Measurements from ENCODE around the gene JAML. TPM values are rescaled to one million over a fixed set of nuclear protein-coding genes. Genes with fewer than 3 reads are reported as not detected.

Gene JAML
- total and polyA plus RNA-seq, 8 donors = 3.7 to 47.2 (median 7.1) TPM

- DNase-seq (no peak), ATAC-seq (no peak)
- Histone ChIP-seq H3K36me3 (peaks cover 0 to 21% of the 10 kb centered on the region in 2 donors), H3K27me3 (no peaks in the 10 kb centered on the region), H3K27ac (peak overlapping the region in 1 of 2 donors; percentile 87), H3K9me3 (no peaks in the 10 kb centered on the region), H3K4me3 (no peak overlapping the region), H3K4me1 (peaks cover 5 to 67% of the 10 kb centered on the region in 2 donors)
- intact Hi-C loops (cut with DNase I) = no loop called here
- TF ChIP-seq, protein P1, sequence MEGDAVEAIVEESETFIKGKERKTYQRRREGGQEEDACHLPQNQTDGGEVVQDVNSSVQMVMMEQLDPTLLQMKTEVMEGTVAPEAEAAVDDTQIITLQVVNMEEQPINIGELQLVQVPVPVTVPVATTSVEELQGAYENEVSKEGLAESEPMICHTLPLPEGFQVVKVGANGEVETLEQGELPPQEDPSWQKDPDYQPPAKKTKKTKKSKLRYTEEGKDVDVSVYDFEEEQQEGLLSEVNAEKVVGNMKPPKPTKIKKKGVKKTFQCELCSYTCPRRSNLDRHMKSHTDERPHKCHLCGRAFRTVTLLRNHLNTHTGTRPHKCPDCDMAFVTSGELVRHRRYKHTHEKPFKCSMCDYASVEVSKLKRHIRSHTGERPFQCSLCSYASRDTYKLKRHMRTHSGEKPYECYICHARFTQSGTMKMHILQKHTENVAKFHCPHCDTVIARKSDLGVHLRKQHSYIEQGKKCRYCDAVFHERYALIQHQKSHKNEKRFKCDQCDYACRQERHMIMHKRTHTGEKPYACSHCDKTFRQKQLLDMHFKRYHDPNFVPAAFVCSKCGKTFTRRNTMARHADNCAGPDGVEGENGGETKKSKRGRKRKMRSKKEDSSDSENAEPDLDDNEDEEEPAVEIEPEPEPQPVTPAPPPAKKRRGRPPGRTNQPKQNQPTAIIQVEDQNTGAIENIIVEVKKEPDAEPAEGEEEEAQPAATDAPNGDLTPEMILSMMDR (IDR thresholded peaks at IDR 0.05) = no peak
These were observed 5.3 kb upstream of the JAML start for GRCh38 chr11:118230088-118230487.

DNA sequence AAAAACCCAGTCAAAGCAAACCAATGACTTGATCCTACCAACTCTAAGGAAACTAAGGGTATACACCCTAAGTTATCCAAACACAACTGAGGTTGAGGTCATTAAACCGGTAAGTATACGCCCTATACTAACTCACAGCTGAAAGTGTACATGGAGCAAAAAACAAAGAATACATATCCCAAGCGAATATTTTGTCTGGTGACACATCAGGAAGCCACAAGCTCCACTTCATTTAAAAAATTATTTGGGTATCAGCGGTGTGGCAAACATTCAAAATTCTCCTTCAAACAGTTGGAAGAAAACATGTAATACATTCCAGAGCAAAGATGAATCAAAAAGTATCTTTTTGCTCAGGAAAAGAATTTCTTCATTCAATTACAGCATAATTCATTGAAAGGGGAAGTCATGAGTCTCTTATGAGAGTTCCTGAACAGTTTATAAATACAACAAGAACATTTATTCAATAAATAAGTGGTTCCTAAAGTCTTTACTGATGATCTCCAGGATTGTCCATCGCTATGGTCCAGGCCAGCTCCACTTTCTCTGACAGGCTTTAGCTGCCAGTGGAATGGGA lies 4.5 kb upstream of the JAML start:
- peaks cover 5 to 68% of the 10 kb centered on the region in 2 donors for H3K4me1 ChIP-seq
- no peak for DNase-seq

DNA sequence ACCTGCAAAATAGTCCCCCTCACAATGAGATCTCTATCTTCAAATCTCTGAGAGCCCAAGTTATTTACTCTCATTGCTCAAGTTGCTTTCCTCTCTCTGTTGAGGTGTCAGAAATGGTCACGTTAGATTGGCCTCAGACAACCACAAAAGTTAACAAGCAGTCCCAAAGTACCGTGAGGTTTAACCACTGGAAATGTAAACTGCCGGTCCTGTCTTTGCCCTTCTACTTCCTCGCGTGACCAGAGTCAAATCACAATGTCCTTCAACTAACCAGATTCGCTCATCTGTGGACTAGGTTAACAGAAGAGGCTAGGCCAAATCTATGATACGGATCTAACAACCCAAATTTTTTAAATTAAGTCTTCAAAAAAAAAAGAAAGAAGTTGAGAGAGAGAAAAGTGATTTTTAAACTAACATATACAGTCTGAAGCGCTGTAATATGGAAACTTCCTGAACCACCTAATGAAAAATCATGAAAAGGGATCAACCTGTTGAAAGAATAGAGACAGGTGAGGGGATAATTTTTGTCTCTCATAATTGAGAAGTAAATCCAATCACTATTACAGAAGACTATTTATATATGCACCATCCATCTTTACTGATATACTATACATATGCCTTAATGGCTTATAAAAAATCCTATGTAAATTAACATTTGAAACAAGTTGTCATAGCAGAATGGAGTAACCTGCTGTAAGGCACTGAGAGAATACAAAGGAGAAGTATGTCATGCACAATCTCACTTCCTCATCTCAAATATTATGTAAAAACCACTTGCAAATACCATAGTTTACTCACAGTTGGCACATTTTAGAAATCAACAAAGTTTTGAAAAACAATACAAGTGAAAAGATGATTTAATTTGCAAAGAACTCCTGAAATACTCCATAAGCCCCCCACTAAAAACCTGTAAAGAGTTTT lies 3.3 kb upstream of the JAML start:
- Histone ChIP-seq H3K4me1 (peaks cover 5 to 70% of the 10 kb centered on the region in 2 donors), H3K36me3 (peaks cover 0 to 8% of the 10 kb centered on the region in 2 donors), H3K27ac (peak overlapping the region; percentile 56 to 87), H3K4me3 (no peak overlapping the region), H3K9me3 (no peaks in the 10 kb centered on the region), H3K27me3 (no peaks in the 10 kb centered on the region)
- intact Hi-C loops (cut with DNase I) = no loop called here
- TF ChIP-seq, protein P1 (IDR thresholded peaks at IDR 0.05) = no peak
- DNase-seq (no peak), ATAC-seq (peak; percentile 33)

More for the DNA sequence above, 4.5 kb upstream of the JAML start:
- Histone ChIP-seq H3K4me3 (no peak overlapping the region), H3K36me3 (peaks cover 0 to 18% of the 10 kb centered on the region in 2 donors), H3K9me3 (no peaks in the 10 kb centered on the region), H3K27me3 (no peaks in the 10 kb centered on the region), H3K27ac (peak overlapping the region; percentile 56 to 87)
- intact Hi-C loops (cut with DNase I) = no loop called here
- TF ChIP-seq, protein P1 (IDR thresholded peaks at IDR 0.05) = no peak
- ATAC-seq = no peak

DNA sequence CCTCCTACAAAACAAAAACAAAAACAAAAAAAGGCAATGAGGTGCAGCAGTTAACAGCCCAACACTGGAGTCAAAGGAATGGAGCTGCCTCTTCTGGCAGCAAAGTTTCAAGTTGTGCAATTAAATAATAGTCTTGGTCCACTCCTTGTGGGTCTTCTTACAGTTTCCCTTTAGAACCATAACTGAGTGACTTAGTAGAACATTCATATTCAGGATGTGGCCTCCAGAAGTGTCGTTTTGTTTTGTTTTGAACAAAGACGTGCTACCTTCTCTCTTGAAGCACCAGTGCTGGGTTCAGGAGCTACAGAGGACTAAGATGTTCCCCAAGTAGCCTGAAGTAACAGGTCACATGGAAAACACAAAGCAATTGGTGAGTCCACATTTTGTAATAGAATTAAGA lies 2.0 kb upstream of the JAML start:
- no peaks in the 10 kb centered on the region for H3K9me3 ChIP-seq
- H3K4me1 ChIP-seq = peaks cover 5 to 75% of the 10 kb centered on the region in 2 donors
- intact Hi-C loops (cut with DNase I) = no loop called here
- no peaks in the 10 kb centered on the region for H3K27me3 ChIP-seq
- DNase-seq (no peak), ATAC-seq (no peak)
- peak overlapping the region; percentile 2 to 87 for H3K27ac ChIP-seq
- TF ChIP-seq, protein P1 (IDR thresholded peaks at IDR 0.05) = no peak
- no peak overlapping the region for H3K4me3 ChIP-seq
- H3K36me3 ChIP-seq = no peaks in the 10 kb centered on the region

DNA sequence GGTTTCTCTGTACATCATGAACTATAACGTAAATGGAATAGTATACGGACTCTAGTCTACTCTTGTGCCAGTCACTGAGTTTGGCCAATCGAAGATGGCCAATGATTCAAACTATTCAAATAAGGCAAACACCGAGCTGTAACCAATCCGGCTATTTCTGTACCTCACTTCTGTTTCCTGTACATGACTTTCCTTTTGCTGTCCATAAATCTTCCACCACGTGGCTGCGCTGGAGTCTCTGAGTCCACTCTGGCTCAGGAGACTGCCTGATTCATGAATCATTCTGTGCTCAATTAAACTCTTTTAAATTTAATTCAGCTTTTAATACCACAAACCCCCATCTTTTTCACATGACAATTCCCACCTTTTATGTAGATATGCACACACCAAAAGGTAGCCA lies 1.5 kb upstream of the JAML start:
- ATAC-seq (peak; percentile 26), DNase-seq (peak in 1 of 4 donors; percentile 57)
- H3K9me3 ChIP-seq = no peaks in the 10 kb centered on the region
- intact Hi-C loops (cut with DNase I) = no loop called here
- TF ChIP-seq, protein P1 (IDR thresholded peaks at IDR 0.05) = no peak
- no peak overlapping the region for H3K4me3 ChIP-seq
- no peaks in the 10 kb centered on the region for H3K27me3 ChIP-seq
- H3K27ac ChIP-seq = peak overlapping the region; percentile 2 to 87
- H3K36me3 ChIP-seq = no peaks in the 10 kb centered on the region
- peaks cover 5 to 79% of the 10 kb centered on the region in 2 donors for H3K4me1 ChIP-seq

Measured in left lung (tissue), 10 donors.